ENCODE measurements around the gene IL1RAPL1.

GRCh38 chrX:29935455-29935854 is 1348.2 kb downstream of the IL1RAPL1 start:
- TF ChIP-seq GATA2 (IDR thresholded peaks at IDR 0.05; ENCODE audit: low read depth, low read length) (no peak), GATA3 (IDR thresholded peaks at IDR 0.05; ENCODE audit: low read depth, low read length) (no peak)
